ENCODE measurements around the gene ALG13.
A peak's percentile ranks its signal among the peaks of the same experiment; 100 is the strongest.
"Not testable (repeated sequence)": the region's sequence is repeated elsewhere in the genome, so short reads cannot be mapped to it uniquely, and the experiment has no call there.

ALG13 gene

DNA sequence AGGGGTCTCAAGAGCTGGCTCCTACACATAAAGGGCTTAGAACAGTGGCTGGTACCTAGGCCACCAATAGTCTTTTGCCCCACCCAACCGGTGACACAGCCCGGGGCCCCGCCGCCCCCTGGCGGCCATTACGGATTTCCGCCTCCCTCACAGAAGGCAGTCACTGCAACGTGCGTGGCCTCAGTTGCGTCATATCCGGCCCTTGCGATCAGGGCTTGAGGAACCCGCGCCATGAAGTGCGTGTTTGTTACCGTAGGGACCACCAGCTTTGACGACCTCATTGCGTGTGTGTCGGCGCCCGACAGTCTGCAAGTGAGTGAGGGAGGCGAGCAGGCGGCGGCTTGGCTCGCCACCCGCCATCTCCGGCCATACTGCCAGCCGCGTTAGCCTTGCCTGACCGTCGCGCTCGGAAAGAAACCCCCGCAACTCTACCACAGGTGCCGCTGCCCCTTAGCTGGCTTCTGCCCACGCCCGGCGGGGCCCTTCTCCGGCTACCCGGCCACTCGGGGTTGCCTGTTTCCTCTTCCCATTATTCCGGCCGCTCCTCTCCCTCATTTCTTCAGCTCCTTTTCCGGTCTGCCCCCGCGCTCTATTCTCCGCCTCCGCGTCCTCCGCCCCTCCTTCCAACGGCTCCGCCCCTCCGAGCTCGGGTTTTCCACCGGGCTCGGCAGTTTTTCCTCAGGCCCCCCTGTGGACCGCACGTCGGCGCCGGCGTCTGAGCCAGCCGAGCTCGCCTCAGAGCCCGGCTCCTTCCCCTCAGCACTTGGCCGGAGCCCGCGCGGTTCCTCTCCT lies at the start of gene ALG13:
ALG13 (plus strand) TSS at position 183 of the 792 bp plus-strand sequence; CDS start at position 232, 49 bp downstream.
- peak; percentile 86 for DNase-seq

GRCh38 chrX:111634823-111635729 lies 45.9 kb upstream of the ALG13 start:
- no peak for DNase-seq

GRCh38 chrX:111641969-111642368 lies 39.0 kb upstream of the ALG13 start:
- DNase-seq: no peak

- DNase-seq: not testable (repeated sequence)
Measured at GRCh38 chrX:111645165-111645564, 35.8 kb upstream of the ALG13 start.

DNA sequence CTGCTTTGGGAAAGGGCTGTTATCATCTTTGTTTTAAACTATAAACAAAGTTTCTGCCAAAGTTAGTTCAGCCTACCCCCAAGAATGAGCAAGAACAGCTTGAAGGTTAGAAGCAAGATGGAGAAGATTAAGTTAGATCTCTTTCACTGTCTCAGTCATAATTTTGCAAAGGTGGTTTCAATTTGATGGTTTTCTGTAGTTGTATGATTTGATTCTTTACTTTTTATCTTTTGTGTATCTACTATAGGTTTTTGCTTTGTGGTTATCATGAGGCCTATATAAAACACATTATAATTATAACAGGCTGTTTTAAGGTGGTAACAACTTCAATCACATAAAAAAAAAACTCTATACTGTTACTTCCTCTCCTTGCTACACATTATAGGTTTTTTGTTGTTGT lies 35.4 kb upstream of the ALG13 start:
- DNase-seq: no peak

- DNase-seq: no peak
Measured at GRCh38 chrX:111646515-111646914, 34.5 kb upstream of the ALG13 start.

GRCh38 chrX:111648802-111649201 lies 32.2 kb upstream of the ALG13 start:
- DNase-seq: no peak

- no peak for DNase-seq
Measured at GRCh38 chrX:111649638-111650037, 31.3 kb upstream of the ALG13 start.

DNA sequence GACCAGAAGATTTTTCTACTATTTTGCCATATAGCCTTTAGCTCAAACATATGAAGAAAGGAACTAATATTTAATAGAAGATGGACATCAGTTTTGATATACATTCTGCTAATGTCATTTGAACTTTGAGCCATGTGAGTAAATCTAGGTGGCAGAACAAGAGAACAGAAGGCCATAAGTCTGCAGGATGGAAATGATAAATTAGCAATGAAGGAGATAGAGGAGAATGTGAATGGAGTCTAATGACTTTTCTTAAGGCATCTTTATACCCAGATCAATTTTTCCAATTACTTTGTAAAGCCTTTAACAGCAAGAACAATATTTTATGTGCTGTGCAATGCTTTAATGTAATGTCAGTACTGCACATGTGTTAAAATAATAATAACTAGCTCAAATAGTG lies 30.1 kb upstream of the ALG13 start:
- DNase-seq: no peak

GRCh38 chrX:111652719-111653118 lies 28.3 kb upstream of the ALG13 start:
- DNase-seq: no peak

- DNase-seq: no peak
Measured at GRCh38 chrX:111661241-111661640, 19.7 kb upstream of the ALG13 start.

GRCh38 chrX:111662292-111662691 lies 18.7 kb upstream of the ALG13 start:
- no peak for DNase-seq

- no peak for DNase-seq
Measured at GRCh38 chrX:111671668-111672067, 9.3 kb upstream of the ALG13 start.

- no peak for DNase-seq
Measured at GRCh38 chrX:111687305-111687704, 6.3 kb downstream of the ALG13 start.

- no peak for DNase-seq
Measured at GRCh38 chrX:111695297-111695880, 14.4 kb downstream of the ALG13 start.

- no peak for DNase-seq
Measured at GRCh38 chrX:111719426-111720210, 38.6 kb downstream of the ALG13 start.

DNA sequence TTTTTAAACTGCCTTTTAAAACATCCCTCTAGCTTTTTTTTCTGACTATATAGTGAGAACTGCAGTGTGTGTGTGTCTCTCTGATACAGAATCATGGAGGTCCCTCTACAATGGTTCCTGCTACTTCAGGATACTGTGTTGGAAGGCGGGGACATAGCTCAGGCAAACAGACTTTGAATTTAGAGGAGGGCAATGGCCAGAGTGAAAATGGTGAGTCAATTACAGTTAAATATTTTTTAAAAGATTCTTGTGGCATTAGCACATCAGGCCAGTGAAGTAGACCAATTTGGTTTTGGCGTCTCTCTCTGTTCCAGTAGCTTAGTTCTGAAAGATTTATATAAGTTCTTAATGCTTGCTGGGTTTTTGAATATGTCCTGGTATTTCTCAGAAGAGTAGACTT lies 47.1 kb downstream of the ALG13 start:
- DNase-seq: no peak

- no peak for DNase-seq
Measured at GRCh38 chrX:111731351-111731750, 50.4 kb downstream of the ALG13 start.

DNA sequence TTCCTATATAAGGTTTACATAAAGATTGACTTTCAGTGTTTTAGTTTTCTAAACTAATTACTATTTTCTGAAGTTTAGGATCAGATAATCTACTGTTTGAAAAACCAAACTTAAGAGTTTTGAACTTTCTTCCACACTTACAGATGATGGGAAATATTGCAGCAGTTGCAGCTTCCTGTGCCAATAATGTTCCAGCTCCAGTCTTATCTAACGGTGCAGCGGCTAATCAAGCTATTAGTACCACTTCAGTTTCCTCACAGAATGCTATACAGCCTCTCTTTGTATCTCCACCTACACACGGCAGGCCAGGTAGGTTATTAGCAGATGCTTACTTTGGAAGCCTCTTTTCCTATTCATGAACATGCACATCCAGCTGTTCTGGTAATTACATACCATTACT lies 55.6 kb downstream of the ALG13 start:
- DNase-seq: no peak

DNA sequence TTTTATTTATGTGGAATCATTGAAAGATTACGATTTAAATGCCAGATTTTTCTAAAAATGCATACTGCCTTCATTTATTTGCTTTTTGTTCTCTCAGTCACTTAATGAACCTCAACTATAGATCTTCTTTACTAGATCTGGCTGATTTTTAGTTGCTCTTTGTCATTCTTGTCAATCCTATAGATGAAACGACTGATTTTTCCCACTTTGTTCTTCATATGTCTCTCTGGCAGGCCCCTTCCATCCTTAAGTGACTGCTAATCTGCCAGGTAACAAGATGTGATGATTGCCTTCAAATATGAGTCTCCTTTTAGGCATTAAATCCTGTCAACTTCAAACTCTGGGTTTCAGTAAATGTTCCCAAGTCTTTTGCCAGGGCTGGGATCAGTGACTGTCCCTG lies 61.0 kb downstream of the ALG13 start:
- DNase-seq: no peak

- DNase-seq: no peak
Measured at GRCh38 chrX:111743316-111743715, 62.3 kb downstream of the ALG13 start.

DNA sequence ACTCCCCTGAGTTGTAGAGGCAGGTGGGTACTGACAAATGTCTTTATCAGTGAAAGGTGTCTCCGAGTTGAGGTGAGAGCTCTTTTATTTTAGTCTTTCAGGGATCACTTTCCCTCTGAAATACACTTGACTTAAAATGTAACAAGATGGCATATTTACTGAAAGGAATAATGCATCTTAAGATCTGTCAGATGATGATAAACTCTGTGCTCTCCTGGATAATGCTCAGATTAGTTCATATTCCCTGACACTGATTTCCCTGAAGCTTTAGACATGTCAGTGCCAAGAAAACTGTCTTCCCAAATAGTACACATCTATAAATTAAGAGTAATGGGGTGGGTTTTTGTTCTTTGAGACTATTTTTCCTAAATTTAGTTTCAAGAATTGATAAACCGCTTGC lies 75.5 kb downstream of the ALG13 start:
- DNase-seq: no peak

DNA sequence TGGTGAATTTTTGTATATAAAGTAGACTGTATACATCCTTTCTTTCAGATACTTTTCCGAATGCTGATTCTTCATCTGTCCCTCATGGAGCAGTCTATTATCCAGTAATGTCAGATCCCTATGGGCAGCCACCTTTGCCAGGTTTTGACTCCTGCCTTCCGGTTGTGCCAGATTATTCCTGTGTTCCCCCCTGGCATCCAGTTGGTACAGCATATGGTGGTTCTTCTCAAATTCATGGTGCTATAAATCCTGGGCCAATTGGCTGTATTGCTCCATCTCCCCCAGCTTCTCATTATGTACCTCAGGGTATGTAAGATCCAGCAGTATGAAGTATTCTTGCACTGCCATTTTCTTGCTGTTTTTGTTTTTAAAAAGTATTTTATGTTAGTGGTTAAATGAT lies 78.7 kb downstream of the ALG13 start:
- no peak for DNase-seq
